Skeletal muscle cell (primary cell): ENCODE results near the gene UTP25.

ENCODE experiments used
- DNase-seq: peaks from one replicate; pipeline ENCODE4 v3.0.0-alpha.2; 2010; ENCODE audit warnings: low read depth
- H3K4me3 ChIP-seq: 2 replicates; pipeline ENCODE4 v1.5.1; 2011; ENCODE audit warnings: low read depth, mild to moderate bottlenecking, control low read depth, low read length, moderate library complexity

UTP25 gene

GRCh38 chr1:209835782-209836298 lies 8.1 kb downstream of the UTP25 start:
- no peak overlapping the region for H3K4me3 ChIP-seq
- peak; percentile 34 for DNase-seq

- DNase-seq: no peak
- H3K4me3 ChIP-seq: no peak overlapping the region
Measured at GRCh38 chr1:209837671-209838070, 9.9 kb downstream of the UTP25 start.

DNA sequence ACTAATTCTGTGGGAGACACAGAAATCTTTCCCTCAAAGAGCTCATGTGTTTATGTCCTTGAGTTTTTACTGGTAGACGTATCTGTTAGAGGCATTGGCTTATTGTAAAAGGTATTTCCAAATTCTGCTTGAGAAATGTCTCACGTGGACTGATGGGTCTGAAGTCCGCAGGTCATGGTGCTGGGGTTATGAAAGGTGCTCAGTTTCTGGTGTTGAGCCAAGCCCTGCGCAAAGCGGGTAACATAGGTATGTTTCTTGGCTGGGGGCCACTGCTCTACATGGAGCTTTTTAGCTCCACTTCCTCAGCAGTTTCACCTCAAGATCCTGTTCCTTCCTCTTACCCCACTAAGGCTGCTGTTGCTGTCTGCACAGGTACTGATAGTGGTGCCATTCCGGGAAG lies 10.8 kb downstream of the UTP25 start:
- H3K4me3 ChIP-seq: no peak overlapping the region
- DNase-seq: no peak

DNA sequence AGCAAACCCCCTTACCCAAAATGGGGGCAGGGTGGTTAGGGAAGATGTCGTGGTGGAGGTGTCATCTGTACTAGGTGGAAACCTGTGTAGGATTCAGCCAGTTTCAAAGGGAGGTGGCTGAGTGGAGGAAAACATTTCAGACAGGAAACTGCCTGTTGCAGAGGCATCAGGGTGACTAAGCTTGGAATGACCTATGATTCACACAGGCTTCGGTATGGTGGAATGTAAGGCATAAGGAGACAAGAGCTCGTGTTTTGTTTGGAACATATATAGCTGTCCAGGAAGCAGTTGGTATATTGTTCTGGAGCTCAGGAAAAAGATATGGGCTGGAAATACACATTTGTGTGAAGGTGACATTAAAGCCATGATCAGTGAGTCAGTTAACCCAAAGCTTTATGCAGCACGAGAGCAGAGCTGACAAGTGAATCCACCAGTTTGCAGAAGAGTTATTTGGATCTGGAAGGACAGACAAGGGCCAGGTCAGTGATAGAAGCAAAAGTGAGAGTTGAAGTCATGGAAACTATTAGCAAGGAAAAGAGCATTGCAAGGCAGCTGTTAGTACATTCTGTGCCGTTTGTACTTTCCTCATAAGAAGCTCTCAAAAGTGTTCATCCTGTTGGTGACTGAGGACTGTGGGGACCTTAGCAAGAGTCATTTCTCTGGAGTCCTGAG lies 12.2 kb downstream of the UTP25 start:
- DNase-seq: peak; percentile 93
- H3K4me3 ChIP-seq: no peak overlapping the region

DNA sequence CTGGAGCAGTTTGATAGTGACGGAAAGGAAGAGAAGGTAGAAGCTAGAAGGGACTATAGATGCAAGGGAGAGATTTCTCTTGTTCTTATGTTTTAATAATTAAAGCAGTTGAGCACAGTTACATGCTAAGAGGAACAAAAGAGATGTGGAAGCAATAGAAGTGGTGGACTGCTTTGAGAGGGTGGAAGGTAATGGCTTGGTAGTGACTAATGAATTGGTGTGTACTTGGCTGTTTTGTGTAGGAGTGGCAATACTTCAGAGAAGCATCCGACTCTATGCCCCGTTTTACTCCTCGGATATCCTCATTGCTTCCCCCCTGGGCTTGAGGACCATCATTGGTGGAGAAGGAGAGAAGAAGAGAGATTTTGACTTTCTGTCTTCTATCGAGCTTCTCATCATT lies 12.8 kb downstream of the UTP25 start:
- no peak for DNase-seq
- no peak overlapping the region for H3K4me3 ChIP-seq

- no peak overlapping the region for H3K4me3 ChIP-seq
- DNase-seq: no peak
Measured at GRCh38 chr1:209844695-209845407, 17.1 kb downstream of the UTP25 start.

DNA sequence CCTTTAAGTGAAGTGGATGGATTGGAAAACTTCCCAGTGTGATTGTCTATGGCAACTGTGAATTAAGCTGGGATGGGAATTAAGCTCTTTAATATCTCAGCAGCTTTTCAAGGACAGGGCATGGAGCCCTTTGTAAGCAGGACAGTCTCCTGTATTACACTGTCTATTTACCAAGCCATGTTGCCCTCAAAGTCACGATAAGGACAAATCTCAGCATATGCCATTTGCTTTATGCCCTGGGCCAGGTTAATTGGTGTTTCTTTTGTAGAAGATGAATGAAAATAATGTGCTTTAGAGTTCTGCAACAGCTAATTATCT lies 17.6 kb downstream of the UTP25 start:
- no peak for DNase-seq
- no peak overlapping the region for H3K4me3 ChIP-seq

GRCh38 chr1:209849388-209849787 lies 21.6 kb downstream of the UTP25 start:
- no peak overlapping the region for H3K4me3 ChIP-seq
- DNase-seq: no peak

- DNase-seq: peak; percentile 93
- H3K4me3 ChIP-seq: no peak overlapping the region
Measured at GRCh38 chr1:209850342-209850979, 22.7 kb downstream of the UTP25 start.

DNA sequence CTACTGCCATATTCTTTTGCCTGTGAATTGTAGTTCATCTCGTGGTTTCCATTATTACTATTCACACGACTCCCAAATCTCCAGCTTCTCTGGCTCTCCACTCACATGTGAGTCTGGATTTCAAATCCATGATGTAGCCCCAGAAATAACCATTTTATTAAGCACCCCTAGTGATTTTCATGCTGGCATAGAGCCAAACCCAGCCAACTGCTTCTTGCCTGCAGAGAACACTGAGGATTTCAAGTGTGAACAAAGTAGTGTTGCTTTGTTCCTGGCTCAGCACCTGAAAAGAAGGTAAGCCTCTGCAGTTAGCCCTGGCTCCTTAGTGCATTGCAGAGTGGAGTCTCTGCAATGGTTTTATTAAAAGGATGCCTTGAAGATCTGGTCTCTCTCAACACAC lies 25.9 kb downstream of the UTP25 start:
- DNase-seq: no peak
- no peak overlapping the region for H3K4me3 ChIP-seq

- no peak overlapping the region for H3K4me3 ChIP-seq
- no peak for DNase-seq
Measured at GRCh38 chr1:209854196-209854595, 26.4 kb downstream of the UTP25 start.

GRCh38 chr1:209855006-209855405 lies 27.2 kb downstream of the UTP25 start:
- H3K4me3 ChIP-seq: no peak overlapping the region
- no peak for DNase-seq

DNA sequence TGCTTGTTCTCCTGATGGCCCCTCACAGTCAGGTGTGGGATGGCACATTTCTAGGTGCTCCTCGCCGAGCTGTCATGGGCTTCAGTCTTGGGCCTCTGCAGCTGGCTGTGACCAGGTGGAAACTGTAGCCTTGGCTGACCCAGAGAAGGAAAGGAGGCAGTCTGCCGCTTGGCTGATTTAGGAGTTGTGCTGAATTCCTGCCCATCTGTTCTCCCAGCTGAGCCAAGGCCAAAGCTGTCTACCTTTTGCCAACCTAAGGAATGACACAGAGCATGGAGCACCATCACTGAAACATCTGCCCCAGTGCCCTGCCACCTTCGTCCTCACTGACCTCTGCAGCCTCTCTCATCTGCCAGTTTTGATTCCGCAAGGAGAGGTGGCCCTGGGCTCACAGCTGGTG lies 27.9 kb downstream of the UTP25 start:
- no peak overlapping the region for H3K4me3 ChIP-seq
- no peak for DNase-seq

GRCh38 chr1:209858561-209859103 lies 30.9 kb downstream of the UTP25 start:
- DNase-seq: no peak

DNA sequence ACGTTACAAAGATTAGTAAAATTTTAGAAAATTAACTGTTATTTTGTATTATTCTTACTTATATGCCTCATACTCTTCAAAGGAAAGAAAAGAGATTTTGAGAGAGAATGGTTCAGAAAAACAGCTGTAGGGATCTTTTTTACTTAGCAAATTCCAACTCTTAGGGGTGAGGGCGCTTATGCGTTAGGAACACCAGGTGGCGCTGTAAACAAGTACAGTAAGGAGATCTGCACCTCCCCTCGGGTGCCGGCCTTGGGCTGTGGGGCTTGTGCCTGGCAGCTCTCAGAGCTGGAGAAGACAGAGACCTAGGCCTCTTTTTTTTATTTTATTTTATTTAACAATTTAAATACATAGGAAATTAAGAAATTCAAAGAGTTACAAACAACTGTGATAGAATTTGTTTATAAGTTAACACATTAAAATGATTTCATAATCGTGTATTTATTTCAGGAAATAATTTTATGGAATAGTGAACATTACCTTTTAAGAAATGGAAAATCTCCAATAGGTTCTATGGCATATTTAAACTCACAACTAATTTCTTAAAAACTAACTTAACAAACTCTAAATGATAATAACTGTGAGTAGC lies 32.6 kb downstream of the UTP25 start:
- no peak overlapping the region for H3K4me3 ChIP-seq
- DNase-seq: no peak

More at GRCh38 chr1:209858561-209859103, 30.9 kb downstream of the UTP25 start:
- no peak overlapping the region for H3K4me3 ChIP-seq

- DNase-seq: no peak
- no peak overlapping the region for H3K4me3 ChIP-seq
Measured at GRCh38 chr1:209861242-209861641, 33.5 kb downstream of the UTP25 start.

DNA sequence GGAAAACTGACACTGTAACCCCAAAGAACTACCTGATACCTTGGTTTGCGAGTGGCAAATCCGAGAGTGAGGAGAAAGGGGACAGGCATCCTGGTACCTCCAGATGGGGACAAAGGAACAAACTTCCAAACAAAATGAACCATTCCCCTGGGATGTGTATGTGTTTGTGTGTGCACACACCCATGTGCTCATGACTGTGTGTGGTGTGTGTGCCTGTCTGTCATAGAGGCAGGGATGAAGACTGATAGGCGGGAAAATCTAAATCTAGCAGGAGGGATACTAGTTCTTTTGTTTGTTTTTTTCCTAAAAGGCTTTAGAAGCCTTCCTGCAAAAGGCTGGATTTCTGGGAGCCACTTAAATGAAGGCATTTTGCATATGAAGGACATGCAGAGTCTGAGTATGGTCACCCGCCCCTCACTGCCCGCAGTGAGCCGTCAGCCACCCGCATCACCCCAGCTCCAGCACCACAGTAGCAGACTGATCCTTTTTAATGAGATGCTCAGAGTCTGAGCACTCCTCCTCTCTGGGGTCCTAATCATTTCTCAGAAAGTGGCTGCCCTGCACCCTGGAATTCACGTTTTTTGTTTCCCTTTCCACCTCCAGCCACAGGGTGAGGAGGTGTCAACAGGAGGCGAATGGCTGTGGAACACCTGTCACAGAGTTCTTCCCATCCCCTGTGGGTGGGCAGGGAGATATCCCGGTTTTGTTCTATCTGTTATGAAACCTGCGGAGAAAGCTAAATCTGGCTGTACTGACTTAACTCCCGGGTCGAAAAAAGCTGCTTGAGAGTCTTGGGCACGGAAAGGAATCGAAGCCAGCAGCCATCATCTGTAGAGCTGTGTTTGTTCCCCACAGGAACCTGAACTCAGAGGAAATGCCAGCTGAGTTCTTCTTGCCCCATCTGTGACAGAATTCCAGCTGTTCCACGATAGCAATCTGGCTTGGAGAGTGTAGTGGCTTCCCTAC lies 34.9 kb downstream of the UTP25 start:
- no peak overlapping the region for H3K4me3 ChIP-seq
- no peak for DNase-seq

GRCh38 chr1:209863766-209864485 lies 36.2 kb downstream of the UTP25 start:
- no peak for DNase-seq
- no peak overlapping the region for H3K4me3 ChIP-seq
